Spleen (tissue), 7 donors: Measurements from ENCODE around the gene SLC22A15.

Experiments used
- POLR2A ChIP-seq, 3 donors: fragments of 450-650 bp; IDR thresholded peaks; one replicate each; pipeline ENCODE4 v1.5.1; 2017; ENCODE audit warnings: antibody characterized with exemption in 3 of 3, mild to moderate bottlenecking in 1 of 3
- POLR2AphosphoS5 ChIP-seq, 3 donors: sonication (generic); formaldehyde crosslinking; IDR thresholded peaks; one replicate each; pipeline ENCODE4 v1.5.1; 2017; ENCODE audit warnings: antibody characterized with exemption in 3 of 3
- TF ChIP-seq, protein P1 (sequence below), 11 experiments: fragments of 200-600 bp in 7 of 11; fragments of 450-650 bp in 4 of 11; sonication (generic) in 4 of 11; IDR thresholded peaks in 8 of 11; conservative IDR thresholded peaks in 3 of 11; 1 replicate in 7 of 11; 2 replicates in 4 of 11; pipeline versions ENCODE4 v1.4.0 to v1.8.0; 2016 to 2021; ENCODE audit warnings: antibody characterized with exemption in 11 of 11, inconsistent platforms in 4 of 11, mild to moderate bottlenecking in 1 of 11
- donor health status: DM: no; HTN: no; CAD: no; lungs with moderate emphysema.
- donor health status: DM: no; HTN: no; CAD: no.
- donor health status: DM: no; HTN: no; CAD: no.

DNA sequence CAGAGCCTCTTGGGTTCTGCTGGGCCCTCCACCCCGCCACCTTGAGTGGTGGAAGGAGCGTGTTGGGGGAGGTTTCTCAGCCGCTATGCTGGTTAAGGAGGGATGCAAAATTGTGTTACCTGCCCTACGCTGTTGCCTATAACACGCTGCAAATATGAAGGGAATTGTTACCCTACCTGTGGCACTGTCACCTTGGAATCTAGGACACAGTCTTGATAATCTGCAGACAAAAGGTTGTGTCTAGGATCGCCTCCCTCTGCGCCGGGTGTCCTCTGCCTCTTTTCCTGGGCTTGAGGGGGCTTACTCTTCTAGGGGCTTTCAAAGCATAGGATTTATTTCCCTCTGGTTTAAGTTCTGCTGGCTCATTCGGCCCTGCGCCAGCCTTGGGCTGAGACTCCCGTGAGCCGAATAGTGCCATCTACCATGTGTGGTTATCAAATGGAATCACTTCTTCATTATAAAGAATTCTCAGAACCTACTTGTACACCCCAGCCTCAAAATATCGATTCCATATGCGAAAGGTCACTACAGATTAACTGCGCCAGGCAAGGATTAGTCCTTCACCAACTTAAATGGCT is 697 bp downstream of the SLC22A15 start:
- TF ChIP-seq, protein P1, sequence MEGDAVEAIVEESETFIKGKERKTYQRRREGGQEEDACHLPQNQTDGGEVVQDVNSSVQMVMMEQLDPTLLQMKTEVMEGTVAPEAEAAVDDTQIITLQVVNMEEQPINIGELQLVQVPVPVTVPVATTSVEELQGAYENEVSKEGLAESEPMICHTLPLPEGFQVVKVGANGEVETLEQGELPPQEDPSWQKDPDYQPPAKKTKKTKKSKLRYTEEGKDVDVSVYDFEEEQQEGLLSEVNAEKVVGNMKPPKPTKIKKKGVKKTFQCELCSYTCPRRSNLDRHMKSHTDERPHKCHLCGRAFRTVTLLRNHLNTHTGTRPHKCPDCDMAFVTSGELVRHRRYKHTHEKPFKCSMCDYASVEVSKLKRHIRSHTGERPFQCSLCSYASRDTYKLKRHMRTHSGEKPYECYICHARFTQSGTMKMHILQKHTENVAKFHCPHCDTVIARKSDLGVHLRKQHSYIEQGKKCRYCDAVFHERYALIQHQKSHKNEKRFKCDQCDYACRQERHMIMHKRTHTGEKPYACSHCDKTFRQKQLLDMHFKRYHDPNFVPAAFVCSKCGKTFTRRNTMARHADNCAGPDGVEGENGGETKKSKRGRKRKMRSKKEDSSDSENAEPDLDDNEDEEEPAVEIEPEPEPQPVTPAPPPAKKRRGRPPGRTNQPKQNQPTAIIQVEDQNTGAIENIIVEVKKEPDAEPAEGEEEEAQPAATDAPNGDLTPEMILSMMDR (IDR thresholded peaks at IDR 0.05 in 8 of 11, conservative IDR thresholded peaks at IDR 0.05 in 3 of 11), result no peak
- TF ChIP-seq POLR2AphosphoS5 (IDR thresholded peaks at IDR 0.05), result no peak
- no peak for TF ChIP-seq POLR2A (IDR thresholded peaks at IDR 0.05)
